Dedifferentiated amniotic fluid mesenchymal stem cell (primary cell): ENCODE data around the gene XG.
"Not testable (repeated sequence)": the region's sequence is repeated elsewhere in the genome, so short reads cannot be mapped to it uniquely, and the experiment has no call there.

Source experiments
- DNase-seq: peaks from one replicate; pipeline ENCODE4 v3.0.0-alpha.2; 2016; ENCODE audit errors: extremely low spot score

XG gene

GRCh38 chrX:2733286-2733685, 18.6 kb upstream of the XG start:
- no peak for DNase-seq

GRCh38 chrX:2735270-2735669, 16.6 kb upstream of the XG start:
- DNase-seq: no peak

DNA sequence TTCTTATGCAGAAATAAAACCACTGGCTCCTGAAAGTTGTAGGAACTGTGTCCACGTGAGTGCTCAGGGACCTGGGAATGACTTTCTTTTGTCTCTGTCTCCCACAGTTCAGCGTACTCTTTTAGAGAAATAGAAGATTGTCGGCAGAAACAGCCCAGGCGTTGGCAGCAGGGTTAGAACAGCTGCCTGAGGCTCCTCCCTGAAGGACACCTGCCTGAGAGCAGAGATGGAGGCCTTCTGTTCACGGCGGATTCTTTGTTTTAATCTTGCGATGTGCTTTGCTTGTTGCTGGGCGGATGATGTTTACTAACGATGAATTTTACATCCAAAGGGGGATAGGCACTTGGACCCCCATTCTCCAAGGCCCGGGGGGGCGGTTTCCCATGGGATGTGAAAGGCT, 11.2 kb upstream of the XG start:
- no peak for DNase-seq

DNA sequence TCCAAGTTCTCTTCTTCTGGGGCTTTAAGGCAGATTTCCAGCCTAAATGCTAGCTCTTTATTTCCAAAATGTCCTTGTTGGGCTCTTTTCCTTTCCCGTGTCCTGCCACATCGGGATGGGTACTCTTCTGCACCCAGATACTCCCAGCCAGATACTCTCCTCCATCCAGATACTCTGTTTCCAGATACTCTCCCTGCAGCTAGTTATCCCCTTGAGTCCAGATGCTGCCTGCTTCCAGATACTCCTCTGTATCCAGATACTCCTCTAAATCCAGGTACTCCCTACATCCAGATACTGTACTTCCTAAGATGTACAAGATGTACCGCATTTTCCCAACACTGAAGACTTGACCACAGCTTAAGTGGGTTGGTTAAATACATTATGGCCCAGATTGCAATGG, 10.5 kb upstream of the XG start:
- DNase-seq: no peak

DNA sequence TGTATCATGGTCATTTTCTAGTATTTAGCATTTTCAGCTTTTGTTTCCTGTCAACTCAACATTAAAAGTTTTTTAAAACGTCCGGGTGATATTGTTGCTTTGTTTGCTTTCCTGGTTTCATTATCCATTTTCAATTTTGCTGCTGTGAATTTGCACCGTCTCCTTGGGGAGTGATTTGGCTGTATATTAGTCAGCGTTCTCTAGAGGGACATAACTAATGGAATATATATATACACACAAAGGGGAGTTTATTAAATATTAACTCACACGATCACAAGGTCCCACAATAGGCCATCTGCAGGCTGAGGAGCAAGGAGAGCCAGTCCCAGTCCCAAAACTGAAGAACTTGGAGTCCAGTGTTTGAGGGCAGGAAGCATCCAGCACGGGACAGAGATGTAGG, 5.6 kb upstream of the XG start:
- not testable (repeated sequence) for DNase-seq

DNA sequence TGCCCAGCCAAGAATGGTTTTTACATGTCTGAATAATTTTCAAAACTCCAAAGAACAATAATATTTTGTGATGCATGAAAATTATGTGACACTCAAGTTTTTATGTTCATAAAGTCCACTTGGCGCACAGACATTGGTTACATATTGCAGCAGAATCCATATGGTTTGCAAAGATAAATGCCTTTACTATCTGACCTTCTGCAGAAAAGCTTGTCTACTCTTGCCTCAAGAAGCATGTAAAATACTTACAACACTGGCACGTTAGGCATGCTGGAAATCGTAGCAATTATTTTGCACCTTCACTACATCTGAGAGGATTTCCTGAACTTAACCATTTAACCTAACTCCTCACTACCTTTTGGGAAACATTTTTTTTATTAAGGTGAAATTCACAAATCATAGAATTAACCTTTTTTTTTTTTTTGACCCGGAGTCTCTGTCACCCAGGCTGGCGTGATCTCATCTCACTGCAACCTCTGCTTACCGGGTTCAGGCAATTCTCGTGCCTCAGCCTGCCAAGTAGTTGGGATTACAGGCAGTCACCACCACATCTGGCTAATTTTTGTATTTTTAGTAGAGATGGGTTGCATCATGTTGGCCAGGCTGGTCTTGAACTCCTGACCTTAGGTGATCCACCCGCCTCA, 3.5 kb upstream of the XG start:
- no peak for DNase-seq

GRCh38 chrX:2748815-2749188, 3.0 kb upstream of the XG start:
- DNase-seq: no peak

- DNase-seq: peak; percentile 19
Measured at GRCh38 chrX:2751291-2751690, 549 bp upstream of the XG start.

GRCh38 chrX:2752441-2752840, 601 bp downstream of the XG start:
- DNase-seq: peak; percentile 28

DNA sequence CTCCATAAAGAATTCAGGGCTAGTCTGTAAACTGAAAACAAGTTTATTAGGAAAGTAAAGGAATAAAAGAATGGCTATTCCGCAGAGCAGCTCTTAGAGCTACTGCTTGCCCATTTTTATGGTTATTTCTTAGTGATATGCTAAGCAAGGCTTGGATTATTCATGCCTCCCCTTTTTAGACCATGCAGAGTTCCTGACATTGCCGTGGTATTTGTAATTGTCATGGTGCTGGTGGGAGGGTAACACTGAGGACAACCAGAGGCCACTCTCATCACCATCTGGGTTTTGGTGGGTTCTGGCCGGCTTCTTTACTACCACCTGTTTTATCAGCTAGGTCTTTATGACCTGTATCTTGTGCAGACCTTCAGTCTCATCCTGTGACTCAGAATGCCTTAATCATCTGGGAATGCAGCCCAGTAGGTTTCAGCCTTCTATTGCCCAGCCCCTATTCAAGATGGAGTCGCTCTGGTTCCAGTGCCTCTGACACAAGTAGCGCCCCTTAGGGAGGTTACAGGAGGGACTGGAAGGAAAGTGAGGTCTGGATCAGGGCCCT, 3.4 kb downstream of the XG start:
- DNase-seq: not testable (repeated sequence)

DNA sequence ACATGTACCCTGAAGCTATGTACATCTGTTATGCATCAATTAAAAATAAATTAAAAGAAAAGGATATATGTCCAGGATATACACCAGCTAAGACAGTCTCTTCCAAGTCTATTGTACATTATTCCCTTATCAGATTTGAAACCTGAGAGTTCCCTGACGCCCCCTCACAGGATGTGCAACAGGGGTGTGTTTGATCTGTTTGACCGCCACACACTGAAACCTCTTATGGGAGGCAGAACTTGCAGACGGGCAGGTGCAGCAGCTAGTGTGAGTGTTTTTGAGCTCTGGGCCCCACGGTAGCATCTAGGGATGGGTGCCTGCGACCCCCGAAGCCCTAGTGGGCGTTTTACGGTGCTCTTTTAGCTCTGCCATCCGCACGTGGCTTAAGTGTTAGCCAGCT, 4.7 kb downstream of the XG start:
- DNase-seq: no peak

DNA sequence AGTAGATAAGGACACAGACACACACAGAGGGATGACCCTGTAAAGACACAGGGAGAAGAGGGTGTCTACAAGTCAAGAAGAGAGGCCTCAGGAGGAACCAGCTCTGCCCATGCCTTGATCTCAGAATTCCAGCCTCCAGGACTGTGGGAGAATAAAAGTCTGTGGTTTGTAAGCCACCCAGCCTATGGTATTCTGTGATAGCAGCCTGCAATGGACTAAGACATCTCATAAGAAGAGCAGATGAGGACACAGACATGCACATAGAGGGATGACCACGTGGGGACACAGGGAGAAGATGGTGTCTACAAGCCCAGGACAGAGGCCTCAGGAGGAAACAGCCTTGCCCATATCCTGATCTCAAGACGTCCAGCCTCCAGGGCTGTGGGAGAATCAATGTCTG, 9.4 kb downstream of the XG start:
- DNase-seq: no peak

DNA sequence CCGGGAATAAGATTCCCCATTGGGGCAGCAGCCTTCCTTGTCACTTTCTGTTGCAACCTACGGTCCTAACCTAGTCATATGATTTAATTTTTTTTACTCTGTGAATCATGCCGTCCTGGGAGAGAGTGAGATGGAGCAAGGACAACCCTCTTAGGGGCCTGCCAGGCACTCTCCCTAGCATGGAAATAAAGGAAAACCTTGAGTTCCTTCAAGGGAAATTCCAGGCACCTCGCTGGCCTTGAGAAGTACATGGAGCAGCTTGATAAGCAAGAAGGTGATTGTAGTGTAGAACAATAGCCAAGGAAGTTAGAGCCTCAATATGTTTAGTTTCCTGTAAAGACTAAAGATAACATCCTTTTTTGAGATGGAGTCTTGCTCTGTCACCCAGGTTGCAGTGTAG, 10.8 kb downstream of the XG start:
- not testable (repeated sequence) for DNase-seq

DNA sequence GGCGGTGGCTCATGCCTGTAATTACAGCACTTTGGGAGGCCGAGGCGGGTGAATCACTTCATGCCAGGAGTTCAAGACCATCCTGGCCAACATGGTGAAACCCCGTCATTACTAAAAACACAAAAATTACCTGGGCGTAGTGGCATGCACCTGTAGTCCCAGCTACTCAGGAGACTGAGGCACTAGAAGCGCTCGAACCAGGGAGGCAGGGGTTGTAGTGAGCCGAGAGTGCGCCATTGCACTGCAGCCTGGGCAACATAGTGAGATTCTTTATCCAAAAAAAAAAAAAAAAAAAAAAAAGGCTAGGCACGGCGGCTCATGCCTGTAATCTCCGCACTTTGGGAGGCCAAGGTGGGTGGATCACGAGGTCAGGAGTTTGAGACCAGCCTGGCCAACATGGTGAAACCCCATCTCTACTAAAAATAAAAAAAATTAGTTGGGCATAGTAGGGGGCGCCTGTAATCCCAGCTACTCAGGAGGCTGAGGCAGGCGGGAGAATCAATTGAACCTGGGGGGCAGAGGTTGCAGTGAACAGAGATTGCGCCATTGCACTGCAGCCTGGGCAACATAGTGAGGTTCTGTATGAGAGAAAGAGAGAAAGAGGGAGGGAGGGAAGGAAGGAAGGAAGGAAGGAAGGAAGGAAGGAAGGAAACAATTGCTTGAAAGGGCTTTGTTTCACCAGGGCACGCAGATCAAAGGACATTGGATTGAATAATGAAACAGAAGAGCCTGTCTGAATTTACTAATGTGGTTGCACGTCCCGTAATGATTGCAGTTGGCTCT, 13.1 kb downstream of the XG start:
- DNase-seq: not testable (repeated sequence)

GRCh38 chrX:2765549-2765830, 13.7 kb downstream of the XG start:
- DNase-seq: no peak

DNA sequence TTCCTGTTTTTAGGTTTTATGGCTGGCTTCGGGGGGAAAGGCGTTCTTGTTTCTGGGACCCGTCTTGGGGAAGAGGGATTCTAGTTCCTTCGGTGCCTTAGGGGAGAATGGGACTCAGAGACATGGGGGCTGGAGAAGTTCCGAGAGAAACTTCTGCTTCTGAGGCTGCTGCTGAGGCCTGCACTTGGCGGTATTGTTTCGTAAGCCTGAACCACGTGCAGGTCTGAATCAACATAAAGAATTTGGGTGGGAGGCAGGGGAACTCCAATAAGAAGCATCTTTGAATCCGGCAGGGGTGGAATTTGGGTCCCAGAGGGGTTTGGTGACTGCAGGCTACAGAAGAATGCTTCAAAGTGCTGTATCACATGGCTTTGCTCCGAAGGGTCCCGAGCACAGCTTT, 15.1 kb downstream of the XG start:
- DNase-seq: no peak

GRCh38 chrX:2767631-2768455, 16.0 kb downstream of the XG start:
- DNase-seq: peak; percentile 25

DNA sequence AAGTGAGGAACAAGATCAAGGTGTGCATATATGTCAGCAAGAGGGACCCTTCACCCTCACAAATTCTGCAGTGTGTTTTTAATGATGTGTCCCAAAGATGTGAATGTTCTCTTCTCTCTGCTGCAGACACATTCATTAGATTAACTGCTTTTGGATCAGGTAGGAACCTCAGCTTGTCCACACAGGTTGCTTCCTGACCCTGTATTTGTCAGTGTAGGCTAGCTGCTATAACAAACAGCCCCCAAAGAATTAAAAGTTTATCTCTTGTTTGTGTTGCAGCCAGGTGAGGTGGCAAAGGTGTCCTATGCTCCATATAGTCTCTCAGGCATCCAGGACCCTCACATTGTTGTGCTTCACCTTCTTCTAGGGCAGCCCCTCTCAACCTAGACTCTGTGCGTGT, 17.8 kb downstream of the XG start:
- DNase-seq: no peak

GRCh38 chrX:2773166-2774055, 21.6 kb downstream of the XG start:
- not testable (repeated sequence) for DNase-seq

- no peak for DNase-seq
Measured at GRCh38 chrX:2774057-2774456, 22.2 kb downstream of the XG start.

GRCh38 chrX:2774776-2775175, 22.9 kb downstream of the XG start:
- DNase-seq: no peak
